ENCODE results near the gene C10orf53. TPM values are rescaled to one million over a fixed set of nuclear protein-coding genes. Genes with fewer than 3 reads are reported as not detected.

C10orf53 gene
- total RNA-seq, 1 experiment from 2014 or later, result not detected

DNA sequence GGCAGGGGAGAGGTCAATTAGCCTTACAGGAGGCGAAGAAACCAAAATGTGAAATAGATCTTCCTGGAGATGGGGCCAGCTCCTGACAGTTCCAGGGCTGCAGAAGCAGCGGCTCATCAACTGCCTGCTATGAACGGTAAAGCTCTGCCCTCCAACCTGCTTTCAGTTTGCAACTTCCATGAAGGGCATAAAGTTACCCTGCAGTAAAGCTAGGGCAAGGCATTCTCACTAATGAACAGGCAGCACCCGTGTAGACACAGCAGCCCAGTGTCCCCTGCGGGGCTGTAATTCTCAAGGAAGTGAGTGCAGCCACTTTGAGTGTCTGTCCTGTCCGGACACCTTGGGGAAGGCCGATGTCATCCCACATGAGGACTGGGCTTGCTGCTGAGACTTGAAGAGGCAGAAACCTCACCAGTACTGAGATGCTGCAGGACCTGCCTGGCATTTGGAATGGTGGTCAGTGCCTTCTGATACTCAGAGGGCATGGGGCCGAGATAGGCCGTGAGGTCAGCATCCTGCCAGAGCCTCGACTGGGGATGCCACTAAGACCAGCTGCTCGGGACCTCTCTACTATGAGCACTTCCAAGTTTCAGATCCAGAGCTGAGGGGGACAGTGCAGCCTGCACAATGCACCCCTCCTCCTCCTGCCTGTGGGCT, 26.1 kb upstream of the C10orf53 start:
- Histone ChIP-seq H3K18ac (ENCODE audit: insufficient read length, low read depth, low read length) (no peak overlapping the region), H4K5ac (ENCODE audit: insufficient read length, low read depth, low read length) (no peak overlapping the region), H2AK5ac (ENCODE audit: insufficient read length, low read length) (no peak overlapping the region), H2BK20ac (ENCODE audit: low read depth, low read length, poor library complexity, severe bottlenecking) (no peak overlapping the region), H2BK5ac (ENCODE audit: insufficient read length, low read length) (no peak overlapping the region), H3K27me3 (ENCODE audit: insufficient read depth, low read length) (no peaks in the 10 kb centered on the region; the same call in 1 of the 2 replicates), H3T11ph (ENCODE audit: low read length) (no peak overlapping the region), H2BK120ac (ENCODE audit: low read depth, low read length, poor library complexity, severe bottlenecking) (no peak overlapping the region), H3K79me1 (ENCODE audit: insufficient read depth, low read depth, low read length, poor library complexity, severe bottlenecking) (no peaks in the 10 kb centered on the region), H3K9ac (ENCODE audit: extremely low read depth, insufficient read length, low read length) (no peak overlapping the region), H2BK12ac (ENCODE audit: insufficient read length, low read depth, low read length) (no peak overlapping the region), H3K4ac (ENCODE audit: low read depth, low read length) (no peak overlapping the region), H4K91ac (ENCODE audit: insufficient read length, low read depth, low read length) (no peak overlapping the region), H3K23me2 (ENCODE audit: insufficient read length, low read depth, low read length, poor library complexity, severe bottlenecking) (no peaks in the 10 kb centered on the region), H3K4me1 (ENCODE audit: insufficient read depth, low read length) (no peaks in the 10 kb centered on the region), H4K8ac (replicated peaks; ENCODE audit: insufficient read length, low read depth, low read length) (no peak overlapping the region), H3K23ac (ENCODE audit: insufficient read length, low read depth, low read length) (no peak overlapping the region), H2BK15ac (ENCODE audit: low read depth, low read length) (no peak overlapping the region), H3K14ac (ENCODE audit: insufficient read depth, low read length) (no peak overlapping the region), H3K79me2 (ENCODE audit: insufficient read depth, low read length) (no peaks in the 10 kb centered on the region), H3K27ac (ENCODE audit: insufficient read length, low read depth, low read length) (no peak overlapping the region), H3K9me3 (ENCODE audit: control insufficient read depth, low read depth, low read length) (no peaks in the 10 kb centered on the region), H2AFZ (ENCODE audit: low read length) (no peak overlapping the region), H4K20me1 (ENCODE audit: control insufficient read depth, insufficient read depth, insufficient read length) (no peaks in the 10 kb centered on the region), H3K4me2 (ENCODE audit: insufficient read depth, insufficient read length, low read length) (no peak overlapping the region), H3K56ac (ENCODE audit: insufficient read length, low read depth, low read length) (no peak overlapping the region)
- Mint-ChIP-seq H3K4me1 (peaks cover 9 to 13% of the 10 kb centered on the region in 2 experiments), H3K36me3 (ENCODE audit: insufficient read depth in 1 of 3, low read depth in 3 of 3) (no peaks in the 10 kb centered on the region; a peak in 1 of 7 replicates), H3K27me3 (ENCODE audit: low read depth) (peaks cover 60% of the 10 kb centered on the region), H3K4me3 (no peak overlapping the region), H3K27ac (no peak overlapping the region), H3K9me3 (peaks cover 0 to 4% of the 10 kb centered on the region in 2 experiments; a peak in 2 of 5 replicates)
- TF ChIP-seq, protein P1, sequence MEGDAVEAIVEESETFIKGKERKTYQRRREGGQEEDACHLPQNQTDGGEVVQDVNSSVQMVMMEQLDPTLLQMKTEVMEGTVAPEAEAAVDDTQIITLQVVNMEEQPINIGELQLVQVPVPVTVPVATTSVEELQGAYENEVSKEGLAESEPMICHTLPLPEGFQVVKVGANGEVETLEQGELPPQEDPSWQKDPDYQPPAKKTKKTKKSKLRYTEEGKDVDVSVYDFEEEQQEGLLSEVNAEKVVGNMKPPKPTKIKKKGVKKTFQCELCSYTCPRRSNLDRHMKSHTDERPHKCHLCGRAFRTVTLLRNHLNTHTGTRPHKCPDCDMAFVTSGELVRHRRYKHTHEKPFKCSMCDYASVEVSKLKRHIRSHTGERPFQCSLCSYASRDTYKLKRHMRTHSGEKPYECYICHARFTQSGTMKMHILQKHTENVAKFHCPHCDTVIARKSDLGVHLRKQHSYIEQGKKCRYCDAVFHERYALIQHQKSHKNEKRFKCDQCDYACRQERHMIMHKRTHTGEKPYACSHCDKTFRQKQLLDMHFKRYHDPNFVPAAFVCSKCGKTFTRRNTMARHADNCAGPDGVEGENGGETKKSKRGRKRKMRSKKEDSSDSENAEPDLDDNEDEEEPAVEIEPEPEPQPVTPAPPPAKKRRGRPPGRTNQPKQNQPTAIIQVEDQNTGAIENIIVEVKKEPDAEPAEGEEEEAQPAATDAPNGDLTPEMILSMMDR (conservative IDR thresholded peaks at IDR 0.05), result no peak
- DNase-seq, result no peak
- no CpG with 5 or more reads among the region's 11 CpGs for WGBS (ENCODE audit: extremely low coverage, insufficient read length, low lambda C conversion rate)
